Keratinocyte (primary cell): ENCODE data around the gene SLIT3. TPM values are rescaled to one million over a fixed set of nuclear protein-coding genes. Genes with fewer than 3 reads are reported as not detected.

Experiments
- DNase-seq: peaks from one replicate; pipeline ENCODE4 v3.0.0-alpha.2; 2011; ENCODE audit warnings: low read depth, missing footprints, low spot score
- FAIRE-seq: peaks from 2 replicates; lab custom pipeline; 2011; peaks lifted over from hg19 to GRCh38; lab: Jason Lieb, UNC
- H2AFZ ChIP-seq: 2 replicates; pipeline ENCODE4 v1.6.0; 2012; ENCODE audit warnings: low read length, control low read depth, inconsistent platforms; ENCODE audit not compliant: control insufficient read depth
- H3K27ac ChIP-seq: 2 replicates; pipeline ENCODE4 v1.5.1; 2011; ENCODE audit warnings: low read length; ENCODE audit not compliant: control insufficient read depth, insufficient read depth
- H3K27me3 ChIP-seq: 3 replicates; pipeline ENCODE4 v1.6.0; 2011; ENCODE audit warnings: low read length; ENCODE audit not compliant: control insufficient read depth, insufficient read depth; ENCODE audit errors: extremely low read depth
- H3K36me3 ChIP-seq, 2 experiments: 2 replicates in 1 of 2; 3 replicates in 1 of 2; pipeline ENCODE4 v1.5.1; 2011; ENCODE audit warnings: low read length in 2 of 2, mild to moderate bottlenecking in 1 of 2; ENCODE audit not compliant: control insufficient read depth in 2 of 2, insufficient read depth in 2 of 2; ENCODE audit errors: extremely low read depth in 1 of 2
- H3K4me1 ChIP-seq: 3 replicates; pipeline ENCODE4 v1.5.1; 2011; ENCODE audit warnings: low read length; ENCODE audit not compliant: control insufficient read depth, insufficient read depth; ENCODE audit errors: extremely low read depth
- H3K4me2 ChIP-seq: 3 replicates; pipeline ENCODE4 v1.6.0; 2011; ENCODE audit warnings: low read depth, low read length; ENCODE audit not compliant: control insufficient read depth, insufficient read depth; ENCODE audit errors: extremely low read depth
- H3K4me3 ChIP-seq, 3 experiments: fragments of 200-600 bp in 1 of 3; sonication (generic) in 1 of 3; 2 replicates in 2 of 3; 3 replicates in 1 of 3; pipeline ENCODE4 v1.5.1; 2011 to 2016; ENCODE audit warnings: low read length in 3 of 3, mild to moderate bottlenecking in 3 of 3, control low read depth in 2 of 3, inconsistent platforms in 1 of 3, low read depth in 1 of 3, mixed read lengths in 1 of 3, mixed run types in 1 of 3, moderate library complexity in 1 of 3; ENCODE audit not compliant: control insufficient read depth in 2 of 3, insufficient read depth in 2 of 3; ENCODE audit errors: extremely low read depth in 1 of 3
- H3K79me2 ChIP-seq: 2 replicates; pipeline ENCODE4 v1.6.0; 2012; ENCODE audit warnings: low read length; ENCODE audit not compliant: control insufficient read depth, insufficient read depth
- H3K9ac ChIP-seq: 3 replicates; pipeline ENCODE4 v1.6.0; 2011; ENCODE audit warnings: low read length; ENCODE audit not compliant: control insufficient read depth, insufficient read depth; ENCODE audit errors: extremely low read depth
- H3K9me1 ChIP-seq: 3 replicates; pipeline ENCODE4 v1.6.0; 2011; ENCODE audit warnings: low read length; ENCODE audit not compliant: control insufficient read depth, insufficient read depth; ENCODE audit errors: extremely low read depth
- H3K9me3 ChIP-seq: 2 replicates; pipeline ENCODE4 v1.5.1; 2012; ENCODE audit warnings: low read depth, low read length; ENCODE audit not compliant: control insufficient read depth
- H4K20me1 ChIP-seq: 3 replicates; pipeline ENCODE4 v1.6.0; 2011; ENCODE audit warnings: low read length; ENCODE audit not compliant: control insufficient read depth, insufficient read depth; ENCODE audit errors: extremely low read depth
- CTCF ChIP-seq, 3 experiments: IDR thresholded peaks in 1 of 3; conservative IDR thresholded peaks in 1 of 3; optimal IDR thresholded peaks in 1 of 3; 2 replicates in 2 of 3; 3 replicates in 1 of 3; pipeline versions ENCODE3 to v1.5.1; 2011; ENCODE audit warnings: low read length in 3 of 3, mild to moderate bottlenecking in 3 of 3, moderate library complexity in 2 of 3, control low read depth in 1 of 3, inconsistent platforms in 1 of 3; ENCODE audit not compliant: insufficient read depth in 2 of 3; ENCODE audit errors: extremely low read depth in 1 of 3
- EZH2 ChIP-seq: IDR thresholded peaks from one replicate; pipeline ENCODE4 v1.6.1; 2012; ENCODE audit warnings: inconsistent platforms, mild to moderate bottlenecking, low read length, moderate library complexity
- dilution Hi-C: fragments of 300-500 bp; cut with MboI; formaldehyde crosslinking; loops from one replicate; pipeline ENCODE4 v1.7.0; 2020; ENCODE audit warnings: low sequenced_read_pairs; ENCODE audit not compliant: extremely low pct_ligation_motif_present
- polyA plus RNA-seq, 5 experiments: library from polyadenylated mRNA; depleted of rRNA in 3 of 5; stranded (reverse) in 3 of 5; stranded (forward) in 1 of 5; unstranded in 1 of 5; fragments of >200 nt; gene quantifications; 1 replicate in 1 of 5; 2 replicates in 3 of 5; 3 replicates in 1 of 5; pipeline versions ENCODE4 v1.2.1 to v1.2.3, GENCODE V29; 2011 to 2012; ENCODE audit warnings: missing spikeins in 2 of 5, low read depth in 1 of 5, low replicate concordance in 1 of 5

The SLIT3 gene
- polyA plus RNA-seq, 1 donor (not counting 4 experiments of a cell fraction or from before 2014, with no cell fraction given): 2.4 TPM

- dilution Hi-C loops: no loop called here
- no peak overlapping the region for H3K4me3 ChIP-seq
- H3K36me3 ChIP-seq: no peaks in the 10 kb centered on the region
- no peaks in the 10 kb centered on the region for H3K79me2 ChIP-seq
- no peaks in the 10 kb centered on the region for H3K27me3 ChIP-seq
- peaks cover 4% of the 10 kb centered on the region for H3K4me1 ChIP-seq
- no peak for FAIRE-seq
- H4K20me1 ChIP-seq: no peaks in the 10 kb centered on the region
- no peak overlapping the region for H3K27ac ChIP-seq
- no peak overlapping the region for H3K9ac ChIP-seq
- DNase-seq: no peak
- no peaks in the 10 kb centered on the region for H3K9me1 ChIP-seq
- H3K4me2 ChIP-seq: no peak overlapping the region
- TF ChIP-seq EZH2 (no peak), CTCF (optimal IDR thresholded peaks at IDR 0.05 in 1 of 3, IDR thresholded peaks at IDR 0.05 in 1 of 3, conservative IDR thresholded peaks at IDR 0.05 in 1 of 3; ENCODE audit: extremely low read depth in 1 of 3, insufficient read depth in 2 of 3, low read length in 3 of 3) (no peak)
- H3K9me3 ChIP-seq: peaks cover 4% of the 10 kb centered on the region
- no peak overlapping the region for H2AFZ ChIP-seq
These were observed 209.5 kb downstream of the SLIT3 start for GRCh38 chr5:169091396-169091980.

- Histone ChIP-seq H3K9me3 (peaks cover 4% of the 10 kb centered on the region), H3K27ac (no peak overlapping the region), H3K9ac (no peak overlapping the region), H3K4me3 (no peak overlapping the region), H3K36me3 (no peaks in the 10 kb centered on the region), H3K9me1 (no peaks in the 10 kb centered on the region), H3K4me1 (peaks cover 4% of the 10 kb centered on the region), H4K20me1 (no peaks in the 10 kb centered on the region), H2AFZ (peak overlapping the region; percentile 5), H3K79me2 (no peaks in the 10 kb centered on the region), H3K27me3 (no peaks in the 10 kb centered on the region), H3K4me2 (no peak overlapping the region)
- DNase-seq: no peak
- peak; percentile 62 for FAIRE-seq
- TF ChIP-seq EZH2 (no peak), CTCF (optimal IDR thresholded peaks at IDR 0.05 in 1 of 3, IDR thresholded peaks at IDR 0.05 in 1 of 3, conservative IDR thresholded peaks at IDR 0.05 in 1 of 3; ENCODE audit: extremely low read depth in 1 of 3, insufficient read depth in 2 of 3, low read length in 3 of 3) (peak; percentile 41 to 64 (median 42))
- dilution Hi-C loops: no loop called here
These were observed 211.6 kb downstream of the SLIT3 start for GRCh38 chr5:169089343-169089742.
